ENCODE measurements around the gene PRAMEF1.
"Not testable (repeated sequence)": the region's sequence is repeated elsewhere in the genome, so short reads cannot be mapped to it uniquely, and the experiment has no call there.

PRAMEF1 gene

DNA sequence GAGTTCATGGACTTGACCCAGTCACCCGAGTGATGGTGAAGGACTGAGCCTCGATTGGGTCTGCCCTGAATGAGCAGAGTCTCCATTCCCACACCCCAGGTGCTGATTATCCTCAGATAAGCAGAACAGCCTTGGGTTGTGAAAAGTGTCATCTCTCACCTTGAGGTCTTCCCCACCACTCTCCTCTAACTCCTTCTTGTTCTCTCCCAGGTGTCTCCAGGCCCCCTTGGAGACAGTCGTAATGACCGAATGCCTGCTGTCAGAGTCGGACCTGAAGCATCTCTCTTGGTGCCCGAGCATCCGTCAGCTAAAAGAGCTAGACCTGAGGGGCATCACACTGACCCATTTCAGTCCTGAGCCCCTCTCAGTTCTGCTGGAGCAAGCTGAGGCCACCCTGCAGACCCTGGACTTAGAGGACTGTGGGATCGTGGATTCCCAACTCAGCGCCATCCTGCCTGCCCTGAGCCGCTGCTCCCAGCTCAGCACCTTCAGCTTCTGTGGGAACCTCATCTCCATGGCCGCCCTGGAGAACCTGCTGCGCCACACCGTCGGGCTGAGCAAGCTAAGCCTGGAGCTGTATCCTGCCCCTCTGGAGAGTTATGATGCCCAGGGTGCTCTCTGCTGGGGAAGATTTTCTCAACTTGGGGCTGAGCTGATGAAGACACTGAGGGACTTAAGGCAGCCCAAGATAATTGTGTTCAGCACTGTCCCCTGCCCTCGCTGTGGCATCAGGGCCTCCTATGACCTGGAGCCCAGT is 14.2 kb upstream of the PRAMEF1 start:
- DNase-seq, result no peak

GRCh38 chr1:12778061-12778460 is 13.1 kb upstream of the PRAMEF1 start:
- no peak for DNase-seq

DNA sequence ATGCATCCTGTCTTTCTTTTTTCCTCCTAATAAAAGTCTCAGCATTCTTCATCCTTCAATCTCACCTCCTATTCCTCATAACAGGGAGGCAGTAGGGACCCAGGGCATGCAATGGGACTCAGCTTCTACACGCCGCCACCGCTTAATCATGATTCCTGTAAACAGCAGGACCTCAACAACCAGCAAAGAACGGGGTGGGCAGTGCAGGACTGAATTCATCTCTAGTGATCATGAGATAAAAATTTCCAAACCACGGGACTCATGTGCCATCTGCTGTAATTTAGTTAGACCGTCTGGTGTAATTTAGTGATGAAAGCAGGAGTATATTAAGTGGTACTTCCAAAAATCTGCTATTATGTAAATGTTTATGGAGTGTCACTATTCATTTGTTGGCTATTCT is 12.3 kb upstream of the PRAMEF1 start:
- DNase-seq, result no peak

- not testable (repeated sequence) for DNase-seq
These were observed 9.7 kb upstream of the PRAMEF1 start for GRCh38 chr1:12781488-12781887.

DNA sequence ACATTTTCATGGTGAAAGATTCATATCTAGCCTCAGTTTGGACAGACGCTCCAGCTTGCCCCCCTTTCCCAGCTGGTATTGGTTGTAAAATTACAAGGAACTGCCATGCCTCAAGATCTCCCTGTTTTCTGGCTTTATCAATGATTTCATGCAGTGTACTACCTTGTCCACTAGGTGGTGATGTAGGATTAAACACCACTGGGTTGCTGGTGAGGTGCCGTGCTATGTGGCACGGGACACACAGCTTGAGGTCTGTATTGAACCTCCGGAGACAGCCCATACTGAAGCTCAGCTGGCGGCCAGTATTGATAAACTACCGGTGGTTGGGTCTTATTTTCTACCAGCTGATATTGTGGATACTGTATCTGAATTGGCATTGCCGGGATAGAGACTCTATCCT is 7.4 kb upstream of the PRAMEF1 start:
- not testable (repeated sequence) for DNase-seq

DNA sequence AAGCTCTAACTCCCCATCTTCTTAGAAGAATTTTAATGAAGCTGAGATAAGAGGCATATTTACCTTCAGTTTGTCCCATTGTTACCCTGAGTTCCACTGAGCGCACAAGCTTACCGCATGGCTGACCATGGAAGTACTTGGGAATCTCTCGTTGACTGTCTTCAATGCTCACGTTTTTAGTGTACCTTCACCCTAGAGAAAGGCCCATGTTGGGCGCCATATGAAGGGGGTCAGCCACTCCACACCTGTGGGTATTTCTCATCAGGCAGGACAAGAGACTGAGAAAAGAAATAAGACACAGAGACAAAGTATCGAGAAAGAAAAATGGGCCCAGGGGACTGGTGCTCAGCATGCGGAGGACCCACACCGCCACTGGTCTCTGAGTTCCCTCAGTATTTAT is 6.5 kb upstream of the PRAMEF1 start:
- DNase-seq, result not testable (repeated sequence)

GRCh38 chr1:12798911-12799310 is 7.7 kb downstream of the PRAMEF1 start:
- no peak for DNase-seq

GRCh38 chr1:12799730-12800129 is 8.5 kb downstream of the PRAMEF1 start:
- DNase-seq, result no peak

- DNase-seq, result no peak
These were observed 18.7 kb downstream of the PRAMEF1 start for GRCh38 chr1:12809933-12810332.

GRCh38 chr1:12810691-12811408 is 19.7 kb downstream of the PRAMEF1 start:
- DNase-seq, result no peak

DNA sequence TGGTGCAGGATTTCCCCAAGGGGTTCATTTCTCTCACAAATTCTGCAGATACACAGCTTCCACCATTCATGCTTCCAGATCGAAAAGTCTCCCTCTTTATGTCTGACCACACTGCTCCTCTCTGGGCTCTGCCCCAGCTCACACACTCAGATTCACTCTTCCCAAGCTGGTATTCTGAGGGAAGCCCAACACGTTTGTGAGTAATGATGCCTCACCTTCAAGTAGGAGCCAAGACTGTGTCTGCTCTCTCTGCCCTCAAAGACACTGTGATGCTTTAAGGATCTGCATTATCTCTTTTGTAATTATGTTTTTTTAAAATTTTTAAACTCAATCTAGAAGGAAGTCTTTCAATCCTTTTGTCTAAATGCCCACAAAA is 20.2 kb downstream of the PRAMEF1 start:
- no peak for DNase-seq

- not testable (repeated sequence) for DNase-seq
These were observed 27.9 kb downstream of the PRAMEF1 start for GRCh38 chr1:12819061-12819460.

- not testable (repeated sequence) for DNase-seq
These were observed 40.1 kb downstream of the PRAMEF1 start, which contains the start of gene PRAMEF11 for GRCh38 chr1:12831310-12831709. Gene PRAMEF11 (minus strand): TSS chr1:12831410. CDS start chr1:12828789, 2,621 bp downstream.

DNA sequence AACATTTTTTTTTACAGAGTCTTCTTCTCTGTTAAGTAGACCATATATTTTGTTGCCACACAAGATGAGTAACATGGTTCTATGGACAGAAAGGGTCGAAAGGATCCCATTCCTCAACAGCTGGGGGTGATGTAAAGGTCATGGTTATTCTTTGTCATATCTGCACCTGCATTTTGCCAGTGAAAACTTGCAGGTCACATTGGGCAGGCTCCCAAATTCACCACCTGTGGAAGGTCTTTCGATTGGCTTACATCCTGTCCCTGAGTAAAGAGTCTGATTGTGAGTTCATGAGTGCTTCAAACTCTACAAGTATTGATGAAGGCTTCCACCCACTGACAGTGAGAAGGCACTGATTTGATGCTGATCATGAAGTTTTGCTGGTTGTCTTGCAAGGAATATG is 42.1 kb downstream of the PRAMEF1 start:
- DNase-seq, result not testable (repeated sequence)
